T-helper 17 cell (primary cell): Measurements from ENCODE around the gene MYO7B. TPM values are rescaled to one million over a fixed set of nuclear protein-coding genes. Genes with fewer than 3 reads are reported as not detected.

Source experiments
- ATAC-seq: fragments of 150-1000 bp; cut with Tn5 transposase; 2 replicates; pipeline ENCODE4 v1.10.0; 2021; ENCODE audit warnings: mild to moderate bottlenecking, moderate library complexity
- DNase-seq, 3 donors: peaks; one replicate each; pipeline versions ENCODE4 v3.0.0 to v3.0.0-alpha.2; 2020 to 2021
- H3K9me3 ChIP-seq: one replicate; pipeline ENCODE4 v1.7.0; 2013; ENCODE audit warnings: low read length, mild to moderate bottlenecking; ENCODE audit not compliant: control insufficient read depth, poor library complexity, severe bottlenecking
- H3K27ac Mint-ChIP-seq: one replicate; pipeline ENCODE4 v1.8.0; 2022; ENCODE audit warnings: mild to moderate bottlenecking, moderate library complexity, mixed read lengths
- H3K27me3 Mint-ChIP-seq: one replicate; pipeline ENCODE4 v1.8.0; 2022; ENCODE audit warnings: mixed read lengths
- H3K36me3 Mint-ChIP-seq: one replicate; pipeline ENCODE4 v1.8.0; 2022; ENCODE audit warnings: low read depth, mixed read lengths
- H3K4me1 Mint-ChIP-seq: one replicate; pipeline ENCODE4 v1.8.0; 2022; ENCODE audit warnings: mild to moderate bottlenecking, mixed read lengths
- H3K4me3 Mint-ChIP-seq: one replicate; pipeline ENCODE4 v1.8.0; 2022; ENCODE audit warnings: mild to moderate bottlenecking, moderate library complexity, mixed read lengths
- total RNA-seq, 4 donors: library from RNA in 2 of 4; stranded (reverse) in 2 of 4; gene quantifications; one replicate each; pipeline ENCODE4 v1.2.3 and lab custom pipeline; 2022 to 2026

The MYO7B gene
- total RNA-seq, 2 donors from 2014 or later = 0.23 to 0.75 TPM

GRCh38 chr2:127644066-127645025 is 108.9 kb downstream of the MYO7B start:
- Mint-ChIP-seq H3K27ac (peak overlapping the region; percentile 39), H3K27me3 (no peaks in the 10 kb centered on the region), H3K36me3 (no peaks in the 10 kb centered on the region), H3K4me3 (no peak overlapping the region), H3K4me1 (peaks cover 26% of the 10 kb centered on the region)
- no peaks in the 10 kb centered on the region for H3K9me3 ChIP-seq
- DNase-seq (no peak), ATAC-seq (no peak)

- peak overlapping the region; percentile 39 for H3K27ac Mint-ChIP-seq
- ATAC-seq (no peak), DNase-seq (no peak)
- H3K9me3 ChIP-seq = no peaks in the 10 kb centered on the region
- H3K4me1 Mint-ChIP-seq = peaks cover 25% of the 10 kb centered on the region
- H3K4me3 Mint-ChIP-seq = no peak overlapping the region
- no peaks in the 10 kb centered on the region for H3K27me3 Mint-ChIP-seq
- no peaks in the 10 kb centered on the region for H3K36me3 Mint-ChIP-seq
Observed at GRCh38 chr2:127645026-127645394, 109.5 kb downstream of the MYO7B start.

DNA sequence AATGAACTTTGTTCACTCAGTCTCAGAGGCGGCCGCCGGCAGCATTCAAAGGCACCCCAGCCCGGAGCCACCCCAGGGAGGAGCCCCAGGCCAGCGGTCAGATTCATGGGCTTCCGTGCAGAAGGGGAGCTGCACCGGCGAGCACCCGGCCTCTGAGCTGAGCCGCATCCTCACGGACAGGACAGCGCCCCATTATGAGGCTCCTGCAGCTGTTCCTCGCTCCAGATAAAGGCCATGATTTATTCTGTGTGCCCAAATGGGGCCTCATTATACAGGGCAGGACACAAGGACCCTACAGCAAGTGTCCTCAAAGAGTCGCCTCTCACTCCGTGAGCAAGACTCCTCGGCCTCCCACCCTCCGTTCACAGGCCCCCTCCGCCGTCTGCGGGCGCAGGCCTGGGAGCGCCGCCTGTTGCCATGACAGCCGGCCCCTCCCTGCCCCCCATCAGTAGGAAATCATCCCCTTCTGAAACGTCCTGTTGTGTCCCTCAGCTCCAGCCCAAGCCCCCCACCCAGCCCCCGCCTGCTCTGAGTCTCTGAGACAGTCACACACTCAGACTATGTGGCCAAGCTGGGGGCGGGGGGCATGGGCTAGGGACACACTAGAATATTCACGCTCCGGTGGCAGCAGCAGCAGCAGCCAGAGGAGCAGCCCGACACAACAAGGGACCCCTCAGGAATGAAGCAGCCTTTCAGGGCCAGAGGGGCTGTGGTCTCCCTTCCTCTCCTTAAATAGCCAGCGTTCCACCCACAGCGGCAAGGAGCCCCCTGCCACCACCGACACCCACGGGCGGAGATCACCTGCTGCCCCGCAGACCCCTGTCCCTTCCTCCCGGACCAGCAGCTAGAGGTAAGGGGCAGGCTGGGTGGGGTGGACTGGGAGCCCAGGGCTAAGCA is 110.2 kb downstream of the MYO7B start, which contains the start of gene GPR17:
GPR17 (plus strand) TSS at position 759 of the 897 bp plus-strand sequence. CDS start 4,583 bp downstream, outside the sequence.
- Mint-ChIP-seq H3K4me1 (peaks cover 22% of the 10 kb centered on the region), H3K36me3 (no peaks in the 10 kb centered on the region), H3K27ac (peak within 1 kb of the TSS; percentile 39), H3K27me3 (no peaks in the 10 kb centered on the region), H3K4me3 (no peak within 1 kb of the TSS)
- no peaks in the 10 kb centered on the region for H3K9me3 ChIP-seq
- ATAC-seq (no peak), DNase-seq (no peak)

DNA sequence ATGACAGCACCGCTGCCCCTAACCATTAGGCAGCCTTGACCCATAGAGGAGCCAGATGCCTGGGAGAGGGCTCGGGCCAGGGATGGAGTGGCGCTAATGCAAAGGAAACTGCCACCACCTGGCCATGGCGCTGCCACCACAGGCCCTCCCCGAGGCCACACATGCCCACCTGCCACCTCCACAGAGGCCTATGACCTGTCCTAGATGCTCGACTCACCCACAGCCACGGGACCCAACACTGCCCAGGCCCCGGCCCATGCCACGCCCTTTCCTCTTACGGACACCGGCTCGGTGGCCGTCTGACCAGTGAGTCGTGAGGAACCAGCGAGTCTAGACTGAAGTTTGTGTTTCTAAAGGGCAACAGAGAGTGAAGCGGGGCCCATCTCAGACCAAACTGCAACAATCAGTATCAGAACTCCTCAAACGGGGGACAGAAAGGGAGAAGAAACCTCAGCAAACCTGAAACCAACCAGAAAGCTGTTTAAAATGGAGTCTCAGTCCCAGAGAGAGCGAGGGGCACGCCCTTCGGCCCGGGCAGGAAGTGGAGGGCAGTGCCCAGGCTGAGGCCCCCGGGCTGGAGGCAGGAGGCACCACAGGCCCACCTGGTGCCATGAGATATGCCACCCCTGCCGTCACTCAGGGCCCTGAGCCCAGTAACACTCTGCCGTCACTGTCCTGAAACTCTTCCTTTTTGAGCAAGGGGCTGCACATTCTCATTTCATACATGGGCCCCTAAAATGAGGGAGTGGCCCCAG is 111.2 kb downstream of the MYO7B start:
- H3K4me3 Mint-ChIP-seq = no peak overlapping the region
- no peaks in the 10 kb centered on the region for H3K9me3 ChIP-seq
- no peaks in the 10 kb centered on the region for H3K36me3 Mint-ChIP-seq
- DNase-seq (no peak), ATAC-seq (no peak)
- no peak overlapping the region for H3K27ac Mint-ChIP-seq
- peaks cover 5% of the 10 kb centered on the region for H3K27me3 Mint-ChIP-seq
- H3K4me1 Mint-ChIP-seq = peaks cover 18% of the 10 kb centered on the region

DNA sequence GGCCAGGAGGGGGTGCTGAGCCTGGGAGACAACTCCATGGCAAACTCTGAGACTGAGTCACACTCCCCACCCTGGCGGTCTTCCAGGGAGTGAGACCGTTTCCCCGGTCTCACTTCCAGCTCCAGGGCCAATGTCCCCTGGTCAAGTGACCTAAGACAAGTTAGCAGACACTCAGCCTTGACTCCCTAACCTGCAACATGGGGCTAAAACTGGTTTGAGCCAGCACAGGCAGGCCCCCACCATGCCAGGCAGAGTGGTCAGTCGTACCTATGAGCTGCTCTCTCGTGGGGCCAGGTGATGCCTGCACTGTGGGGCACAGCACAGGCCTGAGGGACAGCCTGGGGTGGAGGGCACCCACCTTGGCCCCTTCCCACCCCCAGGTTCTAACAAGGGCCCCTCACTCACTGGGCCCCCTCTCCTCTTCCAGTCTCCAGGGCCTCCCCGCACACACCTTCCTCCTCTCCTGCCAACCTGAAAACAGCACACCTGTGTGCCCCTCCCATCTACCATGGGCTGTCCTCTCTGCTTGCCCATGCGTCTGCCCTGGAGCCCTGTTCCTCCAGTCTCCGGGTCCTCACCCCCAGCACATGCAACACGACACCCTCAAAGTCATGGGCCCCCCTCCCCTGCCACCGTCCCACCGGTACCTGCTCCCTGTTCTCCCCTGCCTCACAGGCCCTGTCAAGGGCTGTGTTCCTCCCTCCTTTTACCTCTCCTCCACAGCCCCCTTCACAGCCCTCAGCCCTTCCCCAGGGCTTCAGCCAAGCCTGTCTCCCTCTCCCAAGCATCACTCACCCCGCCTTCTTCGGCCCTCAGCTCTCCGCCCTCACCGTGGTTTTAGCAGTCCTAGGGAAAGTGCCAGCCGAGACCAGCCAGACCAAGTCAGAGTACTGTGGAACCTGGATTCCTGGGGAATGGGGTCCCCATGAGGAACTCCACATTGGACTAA is 112.0 kb downstream of the MYO7B start:
- Mint-ChIP-seq H3K4me3 (no peak overlapping the region), H3K27ac (peak overlapping the region; percentile 49)

DNA sequence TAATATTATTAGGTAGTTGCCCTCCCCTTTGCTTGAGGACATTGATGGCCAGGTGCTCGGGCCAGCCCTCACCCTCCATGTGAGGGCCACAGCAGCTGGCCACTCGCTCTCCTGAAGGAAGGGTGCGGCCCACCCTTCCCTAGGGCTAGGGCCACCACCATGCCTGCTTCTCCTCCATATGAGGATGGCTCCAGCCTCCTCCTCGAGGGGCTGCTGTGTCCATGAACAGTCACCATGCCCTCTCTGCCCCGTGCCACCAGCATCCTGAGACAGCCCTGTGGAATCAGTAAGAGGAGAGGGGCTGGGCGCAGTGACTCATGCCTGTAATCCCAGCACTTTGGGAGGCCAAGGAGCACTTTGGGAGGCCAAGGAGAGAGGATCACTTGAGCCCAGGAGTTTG is 112.8 kb downstream of the MYO7B start:
- no peaks in the 10 kb centered on the region for H3K9me3 ChIP-seq
- H3K4me3 Mint-ChIP-seq = peak overlapping the region; percentile 73
- ATAC-seq (no peak), DNase-seq (no peak)
- H3K4me1 Mint-ChIP-seq = peaks cover 17% of the 10 kb centered on the region
- peak overlapping the region; percentile 19 for H3K27ac Mint-ChIP-seq
- H3K36me3 Mint-ChIP-seq = no peaks in the 10 kb centered on the region
- peaks cover 12% of the 10 kb centered on the region for H3K27me3 Mint-ChIP-seq

More for the DNA sequence above, 112.0 kb downstream of the MYO7B start:
- DNase-seq = no peak
- ATAC-seq = no peak
- Mint-ChIP-seq H3K36me3 (no peaks in the 10 kb centered on the region), H3K4me1 (peaks cover 17% of the 10 kb centered on the region), H3K27me3 (peaks cover 5% of the 10 kb centered on the region)
- H3K9me3 ChIP-seq = no peaks in the 10 kb centered on the region

- Mint-ChIP-seq H3K27me3 (peaks cover 16% of the 10 kb centered on the region), H3K27ac (peak overlapping the region; percentile 16), H3K4me3 (peak overlapping the region; percentile 73), H3K36me3 (peaks cover 3% of the 10 kb centered on the region), H3K4me1 (peaks cover 17% of the 10 kb centered on the region)
- DNase-seq (no peak), ATAC-seq (peak; percentile 30)
- H3K9me3 ChIP-seq = no peaks in the 10 kb centered on the region
Observed at GRCh38 chr2:127649100-127649611, 113.7 kb downstream of the MYO7B start.

DNA sequence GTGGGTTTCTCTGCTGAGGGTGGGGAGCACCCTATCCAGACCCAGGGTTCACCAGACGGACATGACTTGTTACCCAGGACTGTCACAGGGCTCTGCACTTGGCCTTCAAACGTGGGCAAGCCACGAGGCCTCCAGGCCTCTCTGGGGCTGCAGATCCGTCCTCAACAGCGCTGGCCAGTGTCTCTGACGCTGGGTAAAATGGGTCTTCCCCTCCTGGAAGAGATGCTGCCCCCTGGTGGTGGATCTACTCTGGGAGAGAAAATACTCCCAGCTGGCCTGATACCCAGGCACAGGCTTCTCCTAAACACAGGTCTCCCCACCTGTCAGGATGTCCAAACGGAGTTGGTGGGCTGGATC is 114.2 kb downstream of the MYO7B start:
- H3K27ac Mint-ChIP-seq = peak overlapping the region; percentile 16
- peaks cover 17% of the 10 kb centered on the region for H3K4me1 Mint-ChIP-seq
- H3K4me3 Mint-ChIP-seq = peak overlapping the region; percentile 83
- peak; percentile 51 to 72 (median 67) for DNase-seq
- peaks cover 18% of the 10 kb centered on the region for H3K27me3 Mint-ChIP-seq
- peaks cover 3% of the 10 kb centered on the region for H3K36me3 Mint-ChIP-seq
- no peaks in the 10 kb centered on the region for H3K9me3 ChIP-seq
- ATAC-seq = peak; percentile 83

DNA sequence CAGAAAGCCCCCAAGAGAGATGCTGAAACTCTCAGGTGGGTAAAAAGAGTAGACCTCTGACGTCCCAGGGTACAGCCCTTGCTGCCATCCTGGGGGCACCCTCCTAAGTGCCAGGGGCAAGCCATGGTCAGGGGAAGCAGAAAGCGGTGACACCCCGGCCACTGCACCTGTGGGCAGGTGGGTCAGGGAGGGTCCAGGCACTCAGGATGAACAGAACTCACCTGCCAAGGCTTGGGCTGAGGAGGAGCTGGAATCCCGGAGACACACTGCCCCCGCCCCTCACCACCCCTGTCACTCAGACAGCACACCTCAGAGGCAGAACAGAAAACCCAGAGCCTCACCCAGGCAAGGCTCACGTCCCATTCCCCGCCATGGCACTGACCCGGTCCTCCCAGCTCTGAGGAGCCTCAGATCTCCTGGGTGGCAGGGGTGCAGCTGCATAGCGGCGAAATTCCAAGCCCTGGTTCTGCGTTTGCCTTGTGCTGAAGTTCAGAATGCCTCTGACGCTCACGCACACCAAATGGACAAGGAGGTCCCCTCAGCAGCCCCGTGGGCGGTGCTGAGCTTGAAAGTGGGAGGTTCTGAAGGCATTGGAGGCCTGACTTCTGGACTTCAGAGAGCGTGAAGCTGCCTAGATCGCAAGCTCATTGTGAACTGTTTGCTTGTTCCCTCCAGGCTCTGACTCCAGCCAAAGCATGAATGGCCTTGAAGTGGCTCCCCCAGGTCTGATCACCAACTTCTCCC is 114.7 kb downstream of the MYO7B start:
- peak overlapping the region; percentile 16 for H3K27ac Mint-ChIP-seq
- H3K9me3 ChIP-seq = no peaks in the 10 kb centered on the region
- no peak overlapping the region for H3K4me3 Mint-ChIP-seq
- H3K27me3 Mint-ChIP-seq = peaks cover 22% of the 10 kb centered on the region
- peaks cover 17% of the 10 kb centered on the region for H3K4me1 Mint-ChIP-seq
- peaks cover 3% of the 10 kb centered on the region for H3K36me3 Mint-ChIP-seq
- DNase-seq (no peak), ATAC-seq (no peak)

DNA sequence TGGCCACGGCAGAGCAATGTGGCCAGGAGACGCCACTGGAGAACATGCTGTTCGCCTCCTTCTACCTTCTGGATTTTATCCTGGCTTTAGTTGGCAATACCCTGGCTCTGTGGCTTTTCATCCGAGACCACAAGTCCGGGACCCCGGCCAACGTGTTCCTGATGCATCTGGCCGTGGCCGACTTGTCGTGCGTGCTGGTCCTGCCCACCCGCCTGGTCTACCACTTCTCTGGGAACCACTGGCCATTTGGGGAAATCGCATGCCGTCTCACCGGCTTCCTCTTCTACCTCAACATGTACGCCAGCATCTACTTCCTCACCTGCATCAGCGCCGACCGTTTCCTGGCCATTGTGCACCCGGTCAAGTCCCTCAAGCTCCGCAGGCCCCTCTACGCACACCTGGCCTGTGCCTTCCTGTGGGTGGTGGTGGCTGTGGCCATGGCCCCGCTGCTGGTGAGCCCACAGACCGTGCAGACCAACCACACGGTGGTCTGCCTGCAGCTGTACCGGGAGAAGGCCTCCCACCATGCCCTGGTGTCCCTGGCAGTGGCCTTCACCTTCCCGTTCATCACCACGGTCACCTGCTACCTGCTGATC is 115.4 kb downstream of the MYO7B start:
- ATAC-seq = no peak
- Mint-ChIP-seq H3K36me3 (peaks cover 3% of the 10 kb centered on the region), H3K27ac (no peak overlapping the region), H3K27me3 (peaks cover 22% of the 10 kb centered on the region), H3K4me1 (peaks cover 17% of the 10 kb centered on the region), H3K4me3 (no peak overlapping the region)
- no peaks in the 10 kb centered on the region for H3K9me3 ChIP-seq
- no peak for DNase-seq

DNA sequence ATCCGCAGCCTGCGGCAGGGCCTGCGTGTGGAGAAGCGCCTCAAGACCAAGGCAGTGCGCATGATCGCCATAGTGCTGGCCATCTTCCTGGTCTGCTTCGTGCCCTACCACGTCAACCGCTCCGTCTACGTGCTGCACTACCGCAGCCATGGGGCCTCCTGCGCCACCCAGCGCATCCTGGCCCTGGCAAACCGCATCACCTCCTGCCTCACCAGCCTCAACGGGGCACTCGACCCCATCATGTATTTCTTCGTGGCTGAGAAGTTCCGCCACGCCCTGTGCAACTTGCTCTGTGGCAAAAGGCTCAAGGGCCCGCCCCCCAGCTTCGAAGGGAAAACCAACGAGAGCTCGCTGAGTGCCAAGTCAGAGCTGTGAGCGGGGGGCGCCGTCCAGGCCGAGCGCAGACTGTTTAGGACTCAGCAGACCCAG is 115.9 kb downstream of the MYO7B start:
- Mint-ChIP-seq H3K27me3 (peaks cover 22% of the 10 kb centered on the region), H3K36me3 (peaks cover 3% of the 10 kb centered on the region), H3K4me1 (peaks cover 17% of the 10 kb centered on the region), H3K4me3 (no peak overlapping the region), H3K27ac (no peak overlapping the region)
- DNase-seq (no peak), ATAC-seq (no peak)
- H3K9me3 ChIP-seq = no peaks in the 10 kb centered on the region
